ENCODE data around the gene RFX8.

RFX8 gene

DNA sequence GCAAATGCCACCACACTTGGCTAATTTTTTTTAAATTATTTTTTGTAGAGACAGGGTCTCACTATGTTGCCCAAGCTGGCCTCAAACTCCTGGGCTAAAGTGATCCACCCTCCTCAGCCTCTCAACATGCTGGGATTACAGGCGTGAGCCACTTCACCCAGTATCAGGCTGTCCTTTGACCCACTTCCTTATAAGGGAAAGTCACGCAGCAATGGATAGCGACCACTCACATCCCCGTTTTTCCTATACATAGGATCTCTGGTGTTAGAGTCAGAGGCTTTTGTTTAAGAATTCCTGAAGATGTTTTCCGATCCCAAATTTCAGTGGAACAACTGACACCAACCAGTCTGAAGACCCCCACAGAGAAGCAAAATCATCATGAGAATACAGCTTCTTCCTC lies 41.4 kb upstream of the RFX8 start:
- Histone ChIP-seq H3K36me3 (ENCODE audit: control insufficient read depth, low read length) (no peaks in the 10 kb centered on the region), H3K9me2 (replicated peaks; ENCODE audit: control insufficient read depth, low read length) (no peaks in the 10 kb centered on the region), H3K27me3 (ENCODE audit: control insufficient read depth, low read length) (peaks cover 5% of the 10 kb centered on the region), H3K4me2 (ENCODE audit: low read length) (no peak overlapping the region), H3K4me1 (ENCODE audit: control insufficient read depth, low read length) (no peaks in the 10 kb centered on the region), H3F3A (ENCODE audit: control insufficient read depth, insufficient read depth) (no peaks in the 10 kb centered on the region), H3K9me3 (ENCODE audit: control insufficient read depth, insufficient read depth, low read length) (no peaks in the 10 kb centered on the region), H3K79me2 (ENCODE audit: control insufficient read depth, low read length) (no peaks in the 10 kb centered on the region), H3K27ac (ENCODE audit: low read depth, low read length) (no peak overlapping the region), H4K20me1 (ENCODE audit: control insufficient read depth, insufficient read depth, low read depth, low read length) (no peaks in the 10 kb centered on the region), H3K4me3 (ENCODE audit: low read length) (no peak overlapping the region)
- TF ChIP-seq EZH2phosphoT487 (IDR thresholded peaks at IDR 0.05; ENCODE audit: borderline replicate concordance, low read length), result no peak
- TF ChIP-seq, protein P1, sequence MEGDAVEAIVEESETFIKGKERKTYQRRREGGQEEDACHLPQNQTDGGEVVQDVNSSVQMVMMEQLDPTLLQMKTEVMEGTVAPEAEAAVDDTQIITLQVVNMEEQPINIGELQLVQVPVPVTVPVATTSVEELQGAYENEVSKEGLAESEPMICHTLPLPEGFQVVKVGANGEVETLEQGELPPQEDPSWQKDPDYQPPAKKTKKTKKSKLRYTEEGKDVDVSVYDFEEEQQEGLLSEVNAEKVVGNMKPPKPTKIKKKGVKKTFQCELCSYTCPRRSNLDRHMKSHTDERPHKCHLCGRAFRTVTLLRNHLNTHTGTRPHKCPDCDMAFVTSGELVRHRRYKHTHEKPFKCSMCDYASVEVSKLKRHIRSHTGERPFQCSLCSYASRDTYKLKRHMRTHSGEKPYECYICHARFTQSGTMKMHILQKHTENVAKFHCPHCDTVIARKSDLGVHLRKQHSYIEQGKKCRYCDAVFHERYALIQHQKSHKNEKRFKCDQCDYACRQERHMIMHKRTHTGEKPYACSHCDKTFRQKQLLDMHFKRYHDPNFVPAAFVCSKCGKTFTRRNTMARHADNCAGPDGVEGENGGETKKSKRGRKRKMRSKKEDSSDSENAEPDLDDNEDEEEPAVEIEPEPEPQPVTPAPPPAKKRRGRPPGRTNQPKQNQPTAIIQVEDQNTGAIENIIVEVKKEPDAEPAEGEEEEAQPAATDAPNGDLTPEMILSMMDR (IDR thresholded peaks at IDR 0.05; ENCODE audit: low read depth, low read length, poor library complexity, severe bottlenecking), result no peak

- Histone ChIP-seq H3K4me3 (ENCODE audit: low read length) (no peak overlapping the region), H3K79me2 (ENCODE audit: control insufficient read depth, low read length) (no peaks in the 10 kb centered on the region), H3K4me1 (ENCODE audit: control insufficient read depth, low read length) (no peaks in the 10 kb centered on the region), H3K36me3 (ENCODE audit: control insufficient read depth, low read length) (no peaks in the 10 kb centered on the region), H3K27me3 (ENCODE audit: control insufficient read depth, low read length) (peaks cover 5% of the 10 kb centered on the region), H3F3A (ENCODE audit: control insufficient read depth, insufficient read depth) (no peaks in the 10 kb centered on the region), H3K27ac (ENCODE audit: low read depth, low read length) (no peak overlapping the region), H3K9me3 (ENCODE audit: control insufficient read depth, insufficient read depth, low read length) (no peaks in the 10 kb centered on the region), H4K20me1 (ENCODE audit: control insufficient read depth, insufficient read depth, low read depth, low read length) (no peaks in the 10 kb centered on the region), H3K9me2 (replicated peaks; ENCODE audit: control insufficient read depth, low read length) (no peaks in the 10 kb centered on the region), H3K4me2 (ENCODE audit: low read length) (no peak overlapping the region)
- TF ChIP-seq, protein P1 (IDR thresholded peaks at IDR 0.05; ENCODE audit: low read depth, low read length, poor library complexity, severe bottlenecking), result no peak
- TF ChIP-seq EZH2phosphoT487 (IDR thresholded peaks at IDR 0.05; ENCODE audit: borderline replicate concordance, low read length), result no peak
These were observed 40.6 kb upstream of the RFX8 start for GRCh38 chr2:101515477-101515876.

DNA sequence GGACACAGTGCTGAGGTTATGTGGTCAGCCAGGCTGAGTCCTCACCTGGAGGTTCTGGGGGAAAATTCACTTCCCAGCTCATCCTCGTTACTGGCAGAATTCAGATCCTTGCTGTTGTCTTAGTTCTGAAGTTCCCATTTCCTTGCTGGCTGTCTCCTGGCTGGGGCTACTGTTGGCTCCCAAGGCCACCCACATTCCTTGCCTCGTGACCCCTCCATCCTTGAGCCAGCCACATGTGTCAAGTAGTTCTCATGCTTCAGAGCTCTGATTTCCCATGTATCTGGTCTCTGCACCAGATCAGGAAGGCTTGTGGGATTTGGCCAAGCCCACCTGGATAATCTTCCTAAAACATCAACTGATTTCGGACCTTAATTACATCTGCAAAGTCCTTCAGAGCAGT lies 38.1 kb upstream of the RFX8 start:
- H3K9me2 ChIP-seq (replicated peaks; ENCODE audit: control insufficient read depth, low read length), result no peaks in the 10 kb centered on the region
- no peaks in the 10 kb centered on the region for H3K36me3 ChIP-seq (ENCODE audit: control insufficient read depth, low read length)
- H3K9me3 ChIP-seq (ENCODE audit: control insufficient read depth, insufficient read depth, low read length), result no peaks in the 10 kb centered on the region

More for the DNA sequence above, 38.1 kb upstream of the RFX8 start:
- no peaks in the 10 kb centered on the region for H4K20me1 ChIP-seq (ENCODE audit: control insufficient read depth, insufficient read depth, low read depth, low read length)
- no peaks in the 10 kb centered on the region for H3F3A ChIP-seq (ENCODE audit: control insufficient read depth, insufficient read depth)
- H3K4me2 ChIP-seq (ENCODE audit: low read length), result no peak overlapping the region
- TF ChIP-seq EZH2phosphoT487 (IDR thresholded peaks at IDR 0.05; ENCODE audit: borderline replicate concordance, low read length), result no peak
- TF ChIP-seq, protein P1 (IDR thresholded peaks at IDR 0.05; ENCODE audit: low read depth, low read length, poor library complexity, severe bottlenecking), result no peak
- H3K4me1 ChIP-seq (ENCODE audit: control insufficient read depth, low read length), result no peaks in the 10 kb centered on the region
- H3K27me3 ChIP-seq (ENCODE audit: control insufficient read depth, low read length), result peaks cover 3% of the 10 kb centered on the region
- H3K4me3 ChIP-seq (ENCODE audit: low read length), result no peak overlapping the region
- no peak overlapping the region for H3K27ac ChIP-seq (ENCODE audit: low read depth, low read length)
- no peaks in the 10 kb centered on the region for H3K79me2 ChIP-seq (ENCODE audit: control insufficient read depth, low read length)

Measured in DOHH2 (cell line).